HG02970 (cell line): ENCODE measurements around the gene FBXW4.

Experiments
- ATAC-seq: cut with Tn5 transposase; IDR thresholded peaks from one replicate; pipeline ENCODE4 v1.9.1; 2021; ENCODE audit warnings: mild to moderate bottlenecking, moderate library complexity, moderate number of reproducible peaks; ENCODE audit not compliant: unreplicated experiment, low FRiP score

Gene FBXW4, protein sequence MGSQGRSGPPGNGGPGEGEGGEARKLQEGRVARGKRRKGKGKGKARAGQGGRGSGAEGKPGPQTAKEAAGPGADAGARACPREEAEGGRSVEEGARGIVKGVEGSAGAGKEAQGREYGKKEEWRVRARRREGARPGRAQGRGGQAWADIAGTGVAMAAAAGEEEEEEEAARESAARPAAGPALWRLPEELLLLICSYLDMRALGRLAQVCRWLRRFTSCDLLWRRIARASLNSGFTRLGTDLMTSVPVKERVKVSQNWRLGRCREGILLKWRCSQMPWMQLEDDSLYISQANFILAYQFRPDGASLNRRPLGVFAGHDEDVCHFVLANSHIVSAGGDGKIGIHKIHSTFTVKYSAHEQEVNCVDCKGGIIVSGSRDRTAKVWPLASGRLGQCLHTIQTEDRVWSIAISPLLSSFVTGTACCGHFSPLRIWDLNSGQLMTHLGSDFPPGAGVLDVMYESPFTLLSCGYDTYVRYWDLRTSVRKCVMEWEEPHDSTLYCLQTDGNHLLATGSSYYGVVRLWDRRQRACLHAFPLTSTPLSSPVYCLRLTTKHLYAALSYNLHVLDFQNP

DNA sequence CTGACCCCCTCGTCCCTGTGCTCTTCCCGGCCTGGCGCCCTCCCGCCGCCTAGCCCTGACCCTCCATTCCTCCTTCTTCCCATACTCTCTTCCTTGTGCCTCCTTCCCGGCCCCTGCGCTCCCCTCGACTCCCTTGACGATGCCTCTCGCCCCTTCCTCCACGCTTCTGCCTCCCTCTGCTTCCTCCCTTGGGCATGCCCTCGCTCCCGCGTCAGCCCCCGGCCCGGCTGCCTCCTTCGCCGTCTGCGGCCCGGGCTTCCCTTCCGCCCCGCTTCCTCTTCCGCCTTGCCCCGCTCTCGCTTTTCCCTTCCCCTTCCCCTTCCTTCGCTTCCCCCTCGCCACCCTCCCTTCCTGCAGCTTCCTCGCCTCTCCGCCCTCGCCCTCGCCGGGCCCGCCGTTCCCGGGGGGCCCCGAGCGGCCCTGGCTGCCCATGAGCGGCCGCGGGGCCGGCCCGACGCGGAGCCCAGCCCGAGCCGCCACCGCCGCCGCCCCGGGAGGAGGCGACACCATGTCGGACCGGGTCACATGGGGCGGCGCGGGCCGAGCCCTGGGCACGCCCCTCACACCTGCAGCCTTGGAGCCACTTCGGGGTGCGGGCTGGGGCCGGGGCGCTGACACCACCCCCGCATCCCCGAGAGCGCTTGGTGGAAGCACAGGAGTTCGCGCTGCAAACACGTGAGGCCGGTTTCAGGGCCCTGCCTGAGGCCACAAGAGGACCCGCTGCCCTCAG lies at the start of gene FBXW4:
TSS of gene FBXW4 (minus strand) at position 497 of the 730 bp plus-strand sequence. CDS start at position 432, 65 bp downstream.
- peak; percentile 54 for ATAC-seq

- no peak for ATAC-seq
These were observed 49.3 kb upstream of the FBXW4 start for GRCh38 chr10:101744267-101744666.

- no peak for ATAC-seq
These were observed 47.0 kb upstream of the FBXW4 start for GRCh38 chr10:101741938-101742337.

- ATAC-seq = no peak
These were observed 41.7 kb upstream of the FBXW4 start for GRCh38 chr10:101736666-101737065.

DNA sequence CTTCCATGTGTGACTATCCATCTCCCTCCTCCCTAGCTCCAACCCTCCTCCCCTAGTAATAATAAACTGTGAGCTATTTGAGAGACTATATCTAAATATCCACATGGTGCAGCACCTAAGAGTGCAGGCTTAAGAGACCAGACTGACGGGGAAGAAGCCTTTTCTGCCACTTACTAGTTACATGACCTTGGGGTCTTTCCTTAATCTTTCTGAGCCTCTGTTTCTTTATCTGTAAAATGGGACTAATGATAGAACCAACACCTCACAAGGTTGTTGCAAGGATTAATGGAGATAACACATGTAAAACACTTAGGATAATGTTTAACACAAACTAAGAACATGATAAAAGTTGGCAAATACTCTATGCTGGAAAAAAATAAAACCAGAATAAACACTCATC lies 37.1 kb upstream of the FBXW4 start:
- ATAC-seq = no peak

DNA sequence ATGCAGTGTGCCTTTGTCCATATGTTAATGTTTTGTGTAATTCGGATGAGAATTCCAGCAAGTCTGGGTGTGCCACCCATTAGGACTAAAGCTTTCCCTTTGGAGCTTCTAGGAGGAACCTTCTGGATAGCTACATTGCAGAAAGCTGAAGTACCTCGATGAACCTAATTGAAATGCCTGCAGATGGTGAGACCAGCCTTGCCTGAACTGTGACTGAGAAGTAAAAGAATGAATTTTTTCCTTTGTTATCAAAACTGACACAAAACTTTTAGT lies 31.1 kb upstream of the FBXW4 start:
- ATAC-seq = no peak

- ATAC-seq = no peak
These were observed 30.5 kb upstream of the FBXW4 start for GRCh38 chr10:101725296-101726114.

DNA sequence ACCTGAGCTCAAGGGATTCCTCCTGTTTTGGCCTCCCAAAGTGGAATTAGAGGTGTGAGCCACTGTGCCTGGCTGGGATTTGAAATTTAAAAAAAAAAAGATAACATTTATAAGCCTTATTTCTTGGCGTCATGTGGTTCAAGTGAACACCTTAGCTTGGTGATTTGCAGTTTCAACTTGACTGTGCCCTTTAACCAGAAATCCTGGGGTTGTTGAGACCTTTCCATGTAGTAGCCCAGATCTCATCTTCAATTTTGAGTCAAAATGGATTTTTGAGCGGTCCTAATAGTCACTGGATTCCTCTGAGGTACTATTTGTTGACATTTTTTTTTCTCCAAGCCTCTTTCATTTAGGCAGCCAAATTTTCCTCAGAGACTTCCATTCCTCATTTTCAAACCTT lies 29.5 kb upstream of the FBXW4 start:
- no peak for ATAC-seq

DNA sequence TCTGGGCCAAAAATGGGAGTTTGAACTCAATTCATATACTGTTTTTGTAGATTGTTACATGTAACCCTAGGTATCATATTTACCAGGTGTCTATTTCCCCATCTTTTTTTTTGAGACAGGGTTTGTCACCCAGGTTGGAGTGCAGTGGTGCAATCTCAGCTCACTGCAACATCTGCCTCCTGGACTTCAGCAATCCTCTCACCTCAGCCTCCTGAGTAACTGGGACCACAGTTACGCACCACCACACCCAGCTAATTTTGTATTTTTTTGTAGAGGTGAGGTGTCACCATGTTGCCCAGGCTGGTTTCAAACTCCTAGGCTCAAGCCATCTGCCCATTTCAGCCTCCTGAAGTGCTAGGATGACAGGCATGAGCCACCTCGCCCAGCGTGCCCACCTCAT lies 28.2 kb upstream of the FBXW4 start:
- no peak for ATAC-seq

DNA sequence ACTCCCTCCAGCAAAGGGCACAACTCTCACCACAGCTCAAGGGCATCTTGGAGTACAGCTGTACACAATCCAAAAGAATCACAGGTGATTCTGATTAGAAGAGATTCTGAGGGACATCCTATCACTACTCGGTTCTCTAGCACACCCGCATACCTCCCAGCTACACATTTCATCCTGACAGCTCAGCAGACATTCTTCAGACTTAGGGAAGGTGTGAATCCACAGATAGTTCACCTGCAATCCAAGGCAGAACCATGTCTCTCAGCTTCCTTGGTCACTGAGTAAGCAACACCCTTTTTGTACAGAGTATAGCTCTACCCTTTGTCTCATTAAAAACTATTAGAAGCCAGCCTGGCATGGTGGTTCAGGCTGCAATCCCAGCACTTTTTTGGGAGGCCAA lies 26.8 kb upstream of the FBXW4 start:
- no peak for ATAC-seq

- no peak for ATAC-seq
These were observed 25.7 kb upstream of the FBXW4 start for GRCh38 chr10:101720606-101721230.

GRCh38 chr10:101718690-101719275 lies 23.8 kb upstream of the FBXW4 start:
- ATAC-seq = no peak

- no peak for ATAC-seq
These were observed 22.1 kb upstream of the FBXW4 start for GRCh38 chr10:101716891-101717659.

DNA sequence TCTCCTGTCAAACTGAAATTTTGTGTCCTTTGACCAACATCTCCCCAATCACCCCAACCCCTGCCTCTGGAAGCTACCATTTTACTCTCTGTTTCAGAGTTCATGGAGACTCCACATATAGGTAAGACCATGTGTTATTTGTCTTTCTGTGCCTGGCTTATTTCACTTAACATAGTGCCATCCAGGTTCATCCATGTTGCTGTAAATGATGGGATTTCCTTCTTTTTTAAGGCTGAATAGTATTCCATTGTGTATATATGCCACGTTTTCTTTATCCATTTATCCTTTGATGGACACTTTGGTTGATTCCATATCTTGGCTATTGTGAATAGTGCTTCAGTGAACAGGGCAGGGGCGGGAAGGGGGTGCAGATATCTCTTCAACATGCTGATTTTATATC lies 18.0 kb upstream of the FBXW4 start:
- no peak for ATAC-seq

DNA sequence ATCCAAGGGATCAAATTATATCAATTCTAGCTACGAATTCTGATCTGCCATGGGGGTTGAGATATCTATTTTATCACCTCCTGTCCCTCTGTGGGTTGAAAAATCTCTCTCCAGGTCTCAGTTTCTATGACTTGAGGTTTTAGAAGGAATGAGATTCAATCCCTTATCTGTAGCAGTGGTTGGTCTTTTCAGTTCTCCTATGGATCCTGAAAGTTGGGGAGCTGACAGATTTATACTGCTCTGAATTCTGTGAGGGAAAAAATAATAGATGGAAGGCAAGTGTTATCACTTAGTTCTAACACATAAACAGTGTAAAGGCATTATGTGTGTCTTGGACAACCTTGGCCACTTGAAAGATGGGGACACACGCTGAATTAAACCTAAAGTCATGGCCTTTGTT lies 15.8 kb upstream of the FBXW4 start:
- no peak for ATAC-seq

DNA sequence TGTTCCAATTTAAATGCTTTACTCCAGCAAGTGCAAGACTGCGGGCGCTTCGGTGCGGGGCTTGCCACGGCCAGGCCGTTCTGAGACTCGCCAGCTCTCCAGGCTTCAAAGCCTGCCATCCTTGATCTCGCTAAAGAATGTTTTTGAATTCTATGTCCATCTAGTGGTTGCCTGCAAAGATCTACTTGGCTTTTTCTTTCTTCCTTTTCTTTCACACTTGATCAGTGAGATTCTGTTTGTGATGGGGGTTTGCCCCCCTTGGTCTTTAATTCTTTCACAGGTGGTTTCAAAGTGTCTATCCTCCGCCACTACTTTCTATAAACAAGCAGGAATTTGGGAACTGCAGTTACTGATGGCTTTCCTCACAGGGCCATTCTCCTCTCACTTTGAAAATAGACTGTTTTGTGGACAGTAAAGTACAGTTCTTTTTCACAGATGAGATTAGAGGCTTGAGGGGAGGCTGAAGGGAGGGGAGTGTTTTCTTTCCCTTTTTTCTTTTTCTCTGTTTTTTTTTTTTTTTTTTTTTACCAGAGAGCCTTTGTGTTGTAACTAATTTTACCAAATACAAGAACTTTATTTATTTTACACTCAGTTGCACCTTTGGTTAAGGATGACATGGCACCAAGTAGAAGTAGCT lies 15.2 kb upstream of the FBXW4 start:
- no peak for ATAC-seq

- no peak for ATAC-seq
These were observed 14.5 kb upstream of the FBXW4 start for GRCh38 chr10:101709359-101710058.

DNA sequence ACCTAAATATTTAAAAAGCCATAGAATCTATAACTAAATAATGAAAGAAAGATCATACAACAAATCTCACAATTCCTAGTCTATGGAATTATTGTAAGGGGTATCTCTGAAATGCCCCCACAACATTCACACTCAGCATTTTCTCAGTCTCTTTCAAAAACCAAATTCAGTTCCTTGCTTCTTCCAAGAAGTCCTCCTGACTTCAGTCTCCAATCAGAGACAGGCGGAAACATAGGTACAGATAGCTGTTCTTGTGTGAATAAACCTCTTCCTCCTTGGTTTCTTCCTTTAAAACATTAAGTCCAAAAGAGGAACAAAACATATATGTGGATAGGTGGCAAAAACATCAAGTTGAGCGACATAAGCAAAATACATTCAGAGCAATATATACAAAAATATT lies 13.9 kb upstream of the FBXW4 start:
- no peak for ATAC-seq
